Parathyroid adenoma (tissue), 2 donors: ENCODE data around the gene KCNJ12.
"Not testable (repeated sequence)": the region's sequence is repeated elsewhere in the genome, so short reads cannot be mapped to it uniquely, and the experiment has no call there.

Experiments used
- H2AFZ ChIP-seq: fragments of 300-600 bp; sonication (generic); one replicate; pipeline ENCODE4 v1.7.0; 2017; ENCODE audit warnings: antibody characterized with exemption, mild to moderate bottlenecking
- H3K27ac ChIP-seq: fragments of 300-600 bp; sonication (generic); one replicate; pipeline ENCODE4 v1.7.0; 2017
- H3K27me3 ChIP-seq: fragments of 300-600 bp; sonication (generic); one replicate; pipeline ENCODE4 v1.7.0; 2017; ENCODE audit warnings: low read length; ENCODE audit not compliant: control insufficient read depth, insufficient read depth
- H3K36me3 ChIP-seq: fragments of 300-600 bp; sonication (generic); one replicate; pipeline ENCODE4 v1.7.0; 2017; ENCODE audit warnings: low read length; ENCODE audit not compliant: control insufficient read depth, insufficient read depth
- H3K4me1 ChIP-seq: fragments of 300-600 bp; sonication (generic); one replicate; pipeline ENCODE4 v1.7.0; 2017; ENCODE audit warnings: control low read depth
- H3K4me2 ChIP-seq: fragments of 300-600 bp; sonication (generic); one replicate; pipeline ENCODE4 v1.7.0; 2017; ENCODE audit warnings: low read length
- H3K4me3 ChIP-seq: fragments of 300-600 bp; sonication (generic); one replicate; pipeline ENCODE4 v1.7.0; 2017; ENCODE audit warnings: low read depth, low read length
- H3K79me2 ChIP-seq: fragments of 300-600 bp; sonication (generic); one replicate; pipeline ENCODE4 v1.7.0; 2017; ENCODE audit warnings: control low read depth
- H3K9ac ChIP-seq: fragments of 300-600 bp; sonication (generic); one replicate; pipeline ENCODE4 v1.7.0; 2017; ENCODE audit warnings: mild to moderate bottlenecking
- H3K9me3 ChIP-seq: fragments of 300-600 bp; sonication (generic); one replicate; pipeline ENCODE4 v1.7.0; 2017; ENCODE audit warnings: low read length; ENCODE audit not compliant: control insufficient read depth
- TF ChIP-seq, protein P1 (sequence below): fragments of 300-600 bp; sonication (generic); IDR thresholded peaks from one replicate; pipeline ENCODE4 v1.7.0; 2017; ENCODE audit warnings: antibody characterized with exemption, mild to moderate bottlenecking
- donor health status: primary hyperparathyroidism.

KCNJ12 gene

DNA sequence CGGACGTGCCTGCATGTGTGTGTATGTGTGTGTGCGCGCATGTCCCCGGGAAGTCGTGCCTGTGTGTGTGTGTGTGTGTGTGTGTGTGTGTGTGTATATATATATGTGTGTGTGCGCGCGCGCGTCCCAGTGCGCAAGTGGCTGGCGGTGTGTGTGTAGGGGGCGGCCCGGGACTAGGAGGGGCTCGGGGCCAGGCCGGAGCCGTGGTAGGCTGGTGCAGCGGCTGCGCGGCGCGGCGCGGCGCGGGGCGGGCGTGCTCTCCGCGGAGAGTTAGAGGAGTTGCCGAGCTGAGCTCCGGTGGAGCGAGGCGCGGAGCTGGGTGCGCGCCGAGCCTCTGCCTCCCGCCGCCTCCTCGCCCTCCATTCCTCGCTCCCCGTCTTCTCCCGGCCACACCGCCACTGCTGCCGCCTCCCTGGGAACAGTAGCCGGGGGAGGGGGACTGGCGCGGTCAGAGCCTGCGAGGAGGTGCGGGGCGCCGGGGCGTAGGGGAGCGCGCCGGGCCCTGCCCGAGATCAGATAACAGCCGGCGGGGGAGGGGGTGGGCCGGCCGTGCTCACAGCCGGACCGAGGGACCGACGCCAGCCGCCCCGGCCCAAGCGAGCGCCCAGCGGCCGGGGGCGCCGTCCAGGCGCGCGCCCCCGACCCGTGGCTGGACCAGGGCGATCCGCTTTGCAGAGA lies at the start of gene KCNJ12:
KCNJ12 (plus strand) TSS at position 277 of the 678 bp plus-strand sequence. CDS start 38,986 bp downstream, outside the sequence.
- Histone ChIP-seq H3K36me3 (no peaks in the 10 kb centered on the region), H3K4me3 (peak within 1 kb of the TSS; percentile 51), H3K79me2 (peaks cover 6% of the 10 kb centered on the region), H3K27me3 (no peaks in the 10 kb centered on the region), H3K9ac (no peak within 1 kb of the TSS), H3K9me3 (no peaks in the 10 kb centered on the region), H3K4me1 (peaks cover 6% of the 10 kb centered on the region), H2AFZ (peak within 1 kb of the TSS; percentile 88), H3K27ac (peak within 1 kb of the TSS; percentile 29), H3K4me2 (peak within 1 kb of the TSS; percentile 77)
- TF ChIP-seq, protein P1, sequence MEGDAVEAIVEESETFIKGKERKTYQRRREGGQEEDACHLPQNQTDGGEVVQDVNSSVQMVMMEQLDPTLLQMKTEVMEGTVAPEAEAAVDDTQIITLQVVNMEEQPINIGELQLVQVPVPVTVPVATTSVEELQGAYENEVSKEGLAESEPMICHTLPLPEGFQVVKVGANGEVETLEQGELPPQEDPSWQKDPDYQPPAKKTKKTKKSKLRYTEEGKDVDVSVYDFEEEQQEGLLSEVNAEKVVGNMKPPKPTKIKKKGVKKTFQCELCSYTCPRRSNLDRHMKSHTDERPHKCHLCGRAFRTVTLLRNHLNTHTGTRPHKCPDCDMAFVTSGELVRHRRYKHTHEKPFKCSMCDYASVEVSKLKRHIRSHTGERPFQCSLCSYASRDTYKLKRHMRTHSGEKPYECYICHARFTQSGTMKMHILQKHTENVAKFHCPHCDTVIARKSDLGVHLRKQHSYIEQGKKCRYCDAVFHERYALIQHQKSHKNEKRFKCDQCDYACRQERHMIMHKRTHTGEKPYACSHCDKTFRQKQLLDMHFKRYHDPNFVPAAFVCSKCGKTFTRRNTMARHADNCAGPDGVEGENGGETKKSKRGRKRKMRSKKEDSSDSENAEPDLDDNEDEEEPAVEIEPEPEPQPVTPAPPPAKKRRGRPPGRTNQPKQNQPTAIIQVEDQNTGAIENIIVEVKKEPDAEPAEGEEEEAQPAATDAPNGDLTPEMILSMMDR = no peak

DNA sequence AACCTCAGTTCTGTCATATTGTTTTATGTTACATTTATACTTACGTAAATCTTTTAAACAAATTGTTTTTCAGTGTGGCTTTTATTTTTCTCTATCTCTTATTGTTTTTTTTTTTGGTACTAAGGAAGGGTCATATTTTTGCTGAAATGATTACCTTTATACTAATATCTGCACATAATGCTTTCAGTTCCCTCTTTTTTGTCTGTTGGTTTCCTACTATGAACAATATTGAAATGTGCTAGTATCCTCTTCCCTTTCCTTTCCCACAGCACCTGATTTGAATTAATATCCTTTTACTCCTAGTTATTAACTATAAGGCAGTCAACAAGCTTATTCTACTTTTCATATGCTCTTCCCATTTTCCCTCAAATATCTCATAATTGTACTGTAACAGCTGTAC lies 48.2 kb upstream of the KCNJ12 start:
- H3K9me3 ChIP-seq, H3K9ac ChIP-seq, H3K27me3 ChIP-seq, H3K4me3 ChIP-seq, H3K4me1 ChIP-seq, H3K79me2 ChIP-seq, H3K4me2 ChIP-seq, H3K27ac ChIP-seq, H2AFZ ChIP-seq, H3K36me3 ChIP-seq: not testable (repeated sequence)

- H3K27me3 ChIP-seq, H3K27ac ChIP-seq, H3K79me2 ChIP-seq, H3K4me3 ChIP-seq, H3K4me1 ChIP-seq, H3K36me3 ChIP-seq, H3K4me2 ChIP-seq, H2AFZ ChIP-seq, H3K9me3 ChIP-seq, H3K9ac ChIP-seq: not testable (repeated sequence)
Observed at GRCh38 chr17:21328778-21329177, 47.4 kb upstream of the KCNJ12 start.

GRCh38 chr17:21330436-21331160 lies 45.6 kb upstream of the KCNJ12 start:
- H3K4me1 ChIP-seq = no peaks in the 10 kb centered on the region
- no peaks in the 10 kb centered on the region for H3K9me3 ChIP-seq
- no peak overlapping the region for H2AFZ ChIP-seq
- TF ChIP-seq, protein P1 = no peak
- H3K4me2 ChIP-seq = no peak overlapping the region
- H3K27ac ChIP-seq = no peak overlapping the region
- H3K36me3 ChIP-seq = no peaks in the 10 kb centered on the region
- no peak overlapping the region for H3K9ac ChIP-seq
- no peaks in the 10 kb centered on the region for H3K79me2 ChIP-seq
- H3K27me3 ChIP-seq = no peaks in the 10 kb centered on the region
- H3K4me3 ChIP-seq = no peak overlapping the region

DNA sequence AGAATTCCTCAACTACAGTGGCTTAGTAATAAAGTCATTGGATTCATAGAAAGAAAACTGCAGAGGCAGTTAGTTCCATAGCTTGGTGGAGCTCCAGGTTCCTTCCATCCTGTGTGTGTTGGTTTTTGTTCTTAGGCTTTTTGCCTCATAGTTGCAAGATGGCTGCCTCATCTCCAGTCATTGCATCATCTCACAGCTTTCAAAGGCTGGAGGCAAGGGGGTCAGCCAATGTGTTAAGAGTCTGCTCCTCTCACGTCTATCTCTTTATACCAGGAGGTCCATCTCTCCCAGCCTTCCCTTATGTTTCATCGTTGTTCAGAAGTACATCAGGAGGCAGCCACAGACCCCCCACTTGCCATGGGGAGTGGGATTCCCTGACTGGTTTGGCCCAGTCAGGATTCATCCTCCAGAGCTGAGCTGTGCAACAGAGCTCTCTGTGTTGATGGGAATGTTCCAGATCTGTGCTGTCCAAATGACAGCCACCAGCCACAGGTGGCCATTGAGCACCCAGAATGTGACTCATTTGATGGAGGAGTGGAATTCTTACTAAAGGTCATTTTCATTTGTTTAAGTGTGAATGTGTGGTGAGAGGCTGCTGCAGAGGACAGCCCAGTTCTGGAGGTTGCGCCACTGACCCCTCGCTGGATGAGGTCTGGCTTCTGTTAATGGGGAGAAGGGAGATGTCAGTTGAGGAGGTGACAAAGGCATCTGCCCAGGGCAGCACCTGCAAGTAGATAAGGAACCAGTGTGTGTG lies 39.4 kb upstream of the KCNJ12 start:
- H3K4me3 ChIP-seq, H2AFZ ChIP-seq, H3K4me1 ChIP-seq, H3K9me3 ChIP-seq, H3K27ac ChIP-seq, H3K9ac ChIP-seq, H3K27me3 ChIP-seq, H3K4me2 ChIP-seq, H3K36me3 ChIP-seq, H3K79me2 ChIP-seq: not testable (repeated sequence)

- not testable (repeated sequence) for H3K27ac ChIP-seq, H3K9ac ChIP-seq
Observed at GRCh38 chr17:21337981-21338625, 38.1 kb upstream of the KCNJ12 start.

More at GRCh38 chr17:21337981-21338625, 38.1 kb upstream of the KCNJ12 start:
- not testable (repeated sequence) for H3K4me2 ChIP-seq, H2AFZ ChIP-seq, H3K4me3 ChIP-seq, H3K9me3 ChIP-seq, H3K4me1 ChIP-seq, H3K79me2 ChIP-seq, H3K27me3 ChIP-seq, H3K36me3 ChIP-seq
